Right lobe of liver (tissue), 4 donors: ENCODE data around the gene ETHE1.

Experiments used
- POLR2A ChIP-seq: fragments of 450-650 bp; IDR thresholded peaks from one replicate; pipeline ENCODE4 v1.6.1; 2017; ENCODE audit warnings: antibody characterized with exemption, mild to moderate bottlenecking
- TF ChIP-seq, protein P1 (sequence below), 4 donors: fragments of 200-600 bp in 3 of 4; fragments of 450-650 bp in 1 of 4; IDR thresholded peaks; one replicate each; pipeline versions ENCODE4 v1.5.1 to v1.8.0; 2016 to 2022; ENCODE audit warnings: antibody characterized with exemption in 4 of 4, mild to moderate bottlenecking in 2 of 4
- donor health status: DM: no; HTN: no; CAD: no.
- donor health status: DM: no; HTN: no; CAD: no.
- donor health status: DM: no; HTN: yes; CAD: no.

DNA sequence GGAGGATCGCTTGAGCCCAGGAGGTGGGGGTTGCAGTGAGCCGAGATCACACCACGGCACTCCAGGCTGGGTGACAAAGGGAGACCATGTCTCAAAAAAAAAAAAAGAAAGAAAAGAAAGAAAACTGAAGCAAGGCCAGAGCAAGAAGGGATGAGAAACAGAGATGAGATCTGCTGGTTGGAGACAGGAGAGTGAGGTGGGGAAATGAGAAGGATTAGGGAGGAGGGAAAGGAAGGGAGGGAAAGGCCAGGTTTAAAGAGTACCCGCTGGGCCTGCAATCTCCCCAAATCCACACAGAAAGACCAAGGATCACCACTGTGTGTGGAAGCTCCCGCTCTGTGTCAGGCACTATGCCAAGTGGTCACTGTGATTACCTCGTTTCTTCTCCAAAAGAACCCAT, 45.3 kb downstream of the ETHE1 start:
- TF ChIP-seq, protein P1, sequence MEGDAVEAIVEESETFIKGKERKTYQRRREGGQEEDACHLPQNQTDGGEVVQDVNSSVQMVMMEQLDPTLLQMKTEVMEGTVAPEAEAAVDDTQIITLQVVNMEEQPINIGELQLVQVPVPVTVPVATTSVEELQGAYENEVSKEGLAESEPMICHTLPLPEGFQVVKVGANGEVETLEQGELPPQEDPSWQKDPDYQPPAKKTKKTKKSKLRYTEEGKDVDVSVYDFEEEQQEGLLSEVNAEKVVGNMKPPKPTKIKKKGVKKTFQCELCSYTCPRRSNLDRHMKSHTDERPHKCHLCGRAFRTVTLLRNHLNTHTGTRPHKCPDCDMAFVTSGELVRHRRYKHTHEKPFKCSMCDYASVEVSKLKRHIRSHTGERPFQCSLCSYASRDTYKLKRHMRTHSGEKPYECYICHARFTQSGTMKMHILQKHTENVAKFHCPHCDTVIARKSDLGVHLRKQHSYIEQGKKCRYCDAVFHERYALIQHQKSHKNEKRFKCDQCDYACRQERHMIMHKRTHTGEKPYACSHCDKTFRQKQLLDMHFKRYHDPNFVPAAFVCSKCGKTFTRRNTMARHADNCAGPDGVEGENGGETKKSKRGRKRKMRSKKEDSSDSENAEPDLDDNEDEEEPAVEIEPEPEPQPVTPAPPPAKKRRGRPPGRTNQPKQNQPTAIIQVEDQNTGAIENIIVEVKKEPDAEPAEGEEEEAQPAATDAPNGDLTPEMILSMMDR (IDR thresholded peaks at IDR 0.05) = no peak
- no peak for TF ChIP-seq POLR2A
